SK-N-SH treated with all-trans-retinoic acid at 6 μM for 48 hours (cell line): ENCODE measurements around the gene GTPBP8.

Source experiments
- ATAC-seq: fragments of 200-7000 bp; cut with Tn5 transposase; 3 replicates; pipeline ENCODE4 v1.9.1; 2020; ENCODE audit warnings: mild to moderate bottlenecking, moderate library complexity
- BACH2 ChIP-seq: fragments of 250-450 bp; sonication (Bioruptor Pico); IDR thresholded peaks from 2 replicates; pipeline ENCODE4 v1.9.0; 2021; ENCODE audit warnings: mild to moderate bottlenecking, borderline replicate concordance
- CREB5 ChIP-seq: fragments of 250-450 bp; sonication (Bioruptor Pico); IDR thresholded peaks from 2 replicates; pipeline ENCODE4 v1.5.1; 2020; ENCODE audit warnings: low read depth, mild to moderate bottlenecking, moderate library complexity
- ESRRG ChIP-seq: fragments of 250-450 bp; sonication (Bioruptor Pico); IDR thresholded peaks from 2 replicates; pipeline ENCODE4 v1.6.1; 2021; ENCODE audit warnings: mild to moderate bottlenecking
- GLIS3 ChIP-seq: fragments of 250-450 bp; sonication (Bioruptor Pico); IDR thresholded peaks from 2 replicates; pipeline ENCODE4 v1.5.0; 2020; ENCODE audit warnings: mild to moderate bottlenecking, moderate library complexity
- ISL1 ChIP-seq: fragments of 250-450 bp; sonication (Bioruptor Pico); IDR thresholded peaks from 2 replicates; pipeline ENCODE4 v2.1.2; 2022; ENCODE audit warnings: mild to moderate bottlenecking, moderate library complexity
- OSR1 ChIP-seq: fragments of 250-450 bp; sonication (Bioruptor Pico); IDR thresholded peaks from 2 replicates; pipeline ENCODE4 v1.8.0; 2022; ENCODE audit warnings: moderate library complexity, mild to moderate bottlenecking, inconsistent platforms
- PATZ1 ChIP-seq: fragments of 250-450 bp; sonication (Bioruptor Pico); IDR thresholded peaks from 2 replicates; pipeline ENCODE4 v1.8.0; 2020; ENCODE audit warnings: mild to moderate bottlenecking, moderate library complexity, borderline replicate concordance
- POU6F1 ChIP-seq: fragments of 250-450 bp; sonication (Bioruptor Pico); IDR thresholded peaks from 2 replicates; pipeline ENCODE4 v1.8.0; 2021; ENCODE audit warnings: low read depth, mild to moderate bottlenecking, moderate library complexity, borderline replicate concordance
- RARB ChIP-seq: fragments of 250-450 bp; sonication (Bioruptor Pico); IDR thresholded peaks from 2 replicates; pipeline ENCODE4 v1.8.0; 2021; ENCODE audit warnings: mild to moderate bottlenecking, moderate library complexity
- TCF4 ChIP-seq: fragments of 250-450 bp; sonication (Bioruptor Pico); IDR thresholded peaks from 2 replicates; pipeline ENCODE4 v1.8.0; 2021; ENCODE audit warnings: mild to moderate bottlenecking, moderate library complexity, borderline replicate concordance
- TOX ChIP-seq: fragments of 250-450 bp; sonication (Bioruptor Pico); IDR thresholded peaks from 2 replicates; pipeline ENCODE4 v1.8.0; 2021; ENCODE audit warnings: mild to moderate bottlenecking, moderate library complexity, borderline replicate concordance
- TSHZ2 ChIP-seq: fragments of 250-450 bp; sonication (Bioruptor Pico); IDR thresholded peaks from 2 replicates; pipeline ENCODE4 v1.5.0; 2020; ENCODE audit warnings: mild to moderate bottlenecking, moderate library complexity
- ZC3H10 ChIP-seq: fragments of 250-450 bp; sonication (Bioruptor Pico); IDR thresholded peaks from 2 replicates; pipeline ENCODE4 v1.5.1; 2021; ENCODE audit warnings: mild to moderate bottlenecking, moderate library complexity
- ZFP30 ChIP-seq: fragments of 450-650 bp; formaldehyde crosslinking; IDR thresholded peaks from 2 replicates; pipeline ENCODE4 v1.5.0; 2022; ENCODE audit warnings: mild to moderate bottlenecking, moderate library complexity
- ZNF565 ChIP-seq: fragments of 450-650 bp; formaldehyde crosslinking; conservative IDR thresholded peaks from 2 replicates; pipeline ENCODE4 v1.5.0; 2020; ENCODE audit warnings: low read depth, mild to moderate bottlenecking, moderate library complexity
- ZNF70 ChIP-seq: fragments of 450-650 bp; formaldehyde crosslinking; IDR thresholded peaks from 2 replicates; pipeline ENCODE4 v1.5.0; 2020; ENCODE audit warnings: mild to moderate bottlenecking, moderate library complexity
- ZNF8 ChIP-seq: fragments of 450-650 bp; formaldehyde crosslinking; IDR thresholded peaks from 2 replicates; pipeline ENCODE4 v1.5.0; 2020; ENCODE audit warnings: mild to moderate bottlenecking, moderate library complexity

Gene GTPBP8

GRCh38 chr3:113035387-113035982 lies 44.7 kb downstream of the GTPBP8 start:
- ATAC-seq = peak; percentile 98
- TF ChIP-seq GLIS3 (no peak), OSR1 (no peak), TCF4 (CRISPR knock-in tag) (no peak), POU6F1 (no peak), RARB (CRISPR knock-in tag) (no peak), PATZ1 (no peak), ZFP30 (CRISPR knock-in tag) (no peak), CREB5 (CRISPR knock-in tag) (no peak), ZNF70 (no peak), ZNF8 (CRISPR knock-in tag) (no peak), TOX (CRISPR knock-in tag) (no peak), TSHZ2 (CRISPR knock-in tag) (no peak), ZC3H10 (CRISPR knock-in tag) (no peak), ESRRG (CRISPR knock-in tag) (no peak)
- TF ChIP-seq, all 23 proteins: peak for 0

- ATAC-seq = no peak
- TF ChIP-seq ISL1 (no peak), GLIS3 (no peak), POU6F1 (no peak), BACH2 (CRISPR knock-in tag) (no peak)
Measured at GRCh38 chr3:113038328-113038727, 47.5 kb downstream of the GTPBP8 start.

GRCh38 chr3:113039546-113039945 lies 48.8 kb downstream of the GTPBP8 start:
- ATAC-seq = no peak
- TF ChIP-seq PATZ1 (no peak), TOX (CRISPR knock-in tag) (no peak), ZNF8 (CRISPR knock-in tag) (no peak), ZNF565 (CRISPR knock-in tag) (no peak), CREB5 (CRISPR knock-in tag) (no peak), ZC3H10 (CRISPR knock-in tag) (no peak)
- TF ChIP-seq, all 23 proteins: peak for 0
